Measurements from ENCODE around the gene CCDC30.

Gene CCDC30

DNA sequence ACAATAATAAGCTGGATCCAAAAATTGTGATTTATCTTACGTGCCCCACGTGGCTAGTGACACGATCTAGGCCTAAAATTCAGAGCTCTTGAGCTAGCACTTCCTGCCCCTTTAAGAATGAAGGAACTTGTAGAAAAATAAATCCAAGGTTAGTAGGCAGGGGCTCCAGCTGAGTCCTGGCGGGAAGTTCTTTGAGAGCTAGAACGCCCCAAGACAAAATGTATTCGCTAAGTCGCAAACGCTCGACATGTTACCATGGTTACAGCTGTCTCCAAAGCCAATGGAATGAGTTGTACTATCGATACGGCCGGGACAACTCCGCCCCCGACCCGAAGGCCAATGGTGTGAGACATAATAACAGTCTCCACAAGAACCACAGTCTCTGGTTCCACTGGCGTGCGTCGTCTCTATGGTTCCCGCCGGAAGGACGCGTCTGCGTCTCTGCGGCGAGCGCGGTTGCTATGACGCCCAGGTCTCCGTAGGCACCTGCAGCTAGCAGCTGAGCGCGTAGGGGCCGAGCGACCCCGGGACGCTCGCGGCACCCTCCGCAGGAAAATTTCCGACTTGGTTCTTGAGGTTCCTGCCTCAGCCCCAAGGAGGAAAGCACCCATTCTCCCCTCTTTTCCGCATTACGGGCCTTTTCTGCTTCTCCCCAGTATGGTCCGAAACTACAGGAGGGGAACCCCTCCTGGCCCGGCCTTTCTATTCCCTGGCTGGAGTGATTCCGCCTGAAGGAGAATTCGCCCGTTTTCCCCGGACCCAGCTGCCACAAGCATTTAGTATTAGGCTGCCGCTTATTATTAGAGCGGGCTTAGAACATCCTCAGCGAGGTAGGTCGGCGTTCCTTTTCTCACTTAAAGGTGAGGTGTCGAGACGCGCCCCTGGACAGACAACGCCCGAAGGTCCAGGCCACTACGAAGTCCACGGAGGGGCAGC, at the start of gene CCDC30:
TSS of gene CCDC30 (plus strand) at position 459 of the 936 bp plus-strand sequence. CDS start 17,266 bp downstream, outside the sequence.
- DNase-seq, result peak; percentile 99

DNA sequence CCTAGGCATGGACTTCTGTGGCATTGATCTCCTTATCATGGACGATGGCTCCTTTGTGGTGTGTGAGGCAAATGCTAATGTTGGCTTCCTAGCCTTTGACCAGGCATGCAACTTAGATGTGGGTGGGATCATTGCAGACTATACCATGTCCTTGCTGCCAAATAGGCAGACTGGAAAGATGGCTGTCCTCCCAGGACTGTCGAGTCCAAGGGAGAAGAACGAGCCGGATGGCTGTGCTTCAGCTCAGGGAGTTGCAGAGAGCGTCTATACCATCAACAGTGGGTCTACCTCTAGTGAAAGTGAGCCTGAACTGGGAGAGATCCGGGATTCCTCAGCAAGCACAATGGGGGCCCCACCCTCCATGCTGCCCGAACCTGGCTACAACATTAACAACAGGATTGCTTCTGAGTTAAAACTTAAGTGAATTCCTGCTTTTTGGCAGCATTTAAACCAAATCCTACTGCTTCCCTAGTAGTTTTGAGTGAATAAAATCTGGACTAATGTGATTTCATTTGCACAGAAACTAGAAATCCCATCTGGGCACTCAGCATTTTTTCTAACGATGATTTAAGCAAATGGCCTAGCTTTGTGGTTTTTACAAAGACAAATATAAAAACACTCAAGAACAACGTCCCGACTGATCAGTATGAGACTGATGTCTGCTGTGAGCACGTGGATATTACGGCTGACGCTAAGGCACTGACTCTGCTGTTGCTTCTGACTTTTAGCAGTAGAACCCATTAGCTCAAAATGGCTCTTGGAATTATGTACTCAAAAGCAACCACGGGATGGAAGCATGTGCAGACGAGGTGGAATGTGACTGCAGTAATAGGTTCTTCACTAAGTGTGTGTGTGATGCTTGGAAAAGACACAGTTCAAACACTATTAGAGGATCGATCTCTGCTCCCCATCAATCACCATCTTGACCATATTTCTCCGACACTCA, 48.3 kb upstream of the CCDC30 start:
- DNase-seq, result no peak

DNA sequence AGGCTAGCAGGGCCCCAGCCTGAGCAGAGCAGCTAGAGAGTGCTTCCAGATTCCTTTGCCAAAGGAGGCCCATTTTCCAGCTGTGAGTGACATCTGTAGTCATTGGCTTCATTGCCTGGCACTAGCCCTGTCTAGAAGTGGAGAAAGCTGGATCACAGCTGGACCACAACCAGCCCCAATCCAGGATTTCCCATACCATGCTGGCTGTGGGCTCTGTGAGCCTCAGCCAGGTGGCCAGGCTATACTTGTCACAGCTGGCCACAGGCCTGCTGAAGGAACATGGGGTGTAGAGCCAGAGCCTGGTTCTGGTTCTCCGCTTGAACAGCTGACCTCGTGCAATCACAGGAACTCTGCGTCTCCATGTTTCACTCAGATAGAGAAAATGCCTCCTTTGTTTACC, 45.9 kb upstream of the CCDC30 start:
- no peak for DNase-seq

DNA sequence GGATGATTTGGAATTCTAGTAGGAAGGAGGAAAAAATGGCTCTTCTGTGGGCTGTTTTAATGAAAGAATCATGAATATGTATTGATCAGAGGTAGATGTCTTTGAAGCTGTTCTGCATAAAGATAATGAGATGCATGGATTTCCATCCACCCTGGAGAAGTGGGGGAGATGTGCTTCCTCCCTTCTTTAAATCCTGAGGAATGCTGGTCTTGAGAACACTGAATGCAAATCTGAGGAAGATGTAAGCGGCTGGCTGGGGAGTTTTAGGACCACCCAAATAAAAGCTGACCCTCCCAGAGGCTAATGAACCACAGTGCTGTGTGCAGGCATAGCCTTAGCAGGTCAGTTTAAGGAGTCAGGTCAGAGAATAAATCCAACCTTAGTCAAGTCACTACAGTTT, 44.6 kb upstream of the CCDC30 start:
- no peak for DNase-seq

DNA sequence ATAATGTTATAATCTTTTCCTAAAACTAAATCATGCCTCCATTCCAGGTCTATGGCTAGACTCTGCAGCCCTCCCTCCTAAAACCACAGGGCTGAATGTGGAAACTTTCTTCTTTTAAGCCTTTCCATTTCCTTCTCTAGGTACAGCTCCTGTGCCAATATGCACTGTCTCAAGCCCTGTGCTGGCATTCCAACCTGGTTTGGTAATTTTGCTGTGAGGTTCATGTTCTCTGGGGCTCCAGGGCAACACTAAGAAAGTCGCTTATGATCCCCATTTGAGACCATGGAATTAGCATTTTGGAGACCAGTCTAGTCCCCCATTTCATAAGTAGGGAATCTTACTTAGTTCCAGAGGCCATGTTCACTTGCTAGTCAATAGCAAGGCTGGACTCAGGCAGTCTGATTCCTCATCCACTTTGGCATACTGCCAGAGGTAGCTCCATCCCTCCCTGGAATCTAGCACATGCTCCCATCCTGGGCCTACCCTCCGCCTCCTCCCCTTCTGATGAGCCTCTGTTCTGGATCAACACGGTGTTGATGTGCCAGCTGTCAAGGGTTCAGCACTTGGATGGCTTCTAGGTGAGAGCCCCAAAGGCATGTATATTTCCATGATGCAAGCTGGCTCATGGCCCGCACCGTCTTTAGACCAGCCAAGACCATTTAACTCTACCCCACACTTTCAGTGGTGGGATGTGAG, 43.8 kb upstream of the CCDC30 start:
- DNase-seq, result peak; percentile 63

DNA sequence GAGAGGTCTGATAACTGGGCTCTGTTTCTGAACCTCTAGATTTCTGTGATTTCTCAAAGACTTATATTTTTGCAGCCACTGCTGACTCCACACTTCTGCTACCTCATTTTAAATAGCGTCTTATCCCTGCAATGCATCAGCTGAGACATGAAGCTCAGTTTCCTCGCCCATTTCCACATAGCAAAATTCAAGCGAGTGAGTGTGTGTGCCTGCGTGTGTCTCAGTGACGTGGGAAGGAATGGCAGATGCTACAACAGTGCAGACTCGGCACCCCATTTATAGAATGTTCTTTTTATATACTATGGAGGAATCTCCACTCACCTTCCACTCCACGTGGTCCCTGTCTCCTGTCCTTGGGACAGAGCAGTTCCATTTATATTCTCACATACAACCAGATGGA, 43.0 kb upstream of the CCDC30 start:
- DNase-seq, result no peak

DNA sequence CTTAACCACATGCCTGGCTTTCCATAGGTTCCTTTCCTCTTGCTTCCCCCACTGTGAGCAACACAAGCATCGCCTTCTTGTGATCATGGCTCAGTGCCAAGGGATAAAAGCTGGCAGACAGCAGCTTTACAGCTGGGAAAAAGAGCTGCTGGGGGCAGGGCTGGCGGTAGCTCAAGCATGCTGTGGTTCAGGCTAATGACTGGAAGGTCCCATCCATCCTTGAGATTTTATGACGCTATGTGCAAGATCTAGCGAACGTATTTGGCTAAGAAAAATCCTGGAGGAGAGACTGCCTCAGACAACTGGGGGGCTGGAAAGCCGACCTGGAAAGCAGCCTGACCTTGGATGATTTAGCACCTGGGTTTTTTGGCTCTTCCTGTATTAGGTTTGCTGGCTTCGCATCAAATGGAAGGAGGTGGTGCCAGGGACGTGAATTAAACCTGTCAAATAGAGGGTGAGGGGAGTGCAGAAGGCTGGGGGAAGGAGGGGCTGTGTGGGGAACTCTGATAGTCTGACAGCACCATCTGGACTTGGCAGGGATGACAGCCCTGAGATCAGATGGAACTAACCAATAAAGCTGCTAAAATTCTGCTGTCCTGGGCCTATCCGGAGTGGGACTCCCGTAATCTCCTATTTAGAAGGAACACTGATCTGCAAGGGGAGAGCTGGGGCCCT, 42.0 kb upstream of the CCDC30 start:
- DNase-seq, result peak; percentile 97

DNA sequence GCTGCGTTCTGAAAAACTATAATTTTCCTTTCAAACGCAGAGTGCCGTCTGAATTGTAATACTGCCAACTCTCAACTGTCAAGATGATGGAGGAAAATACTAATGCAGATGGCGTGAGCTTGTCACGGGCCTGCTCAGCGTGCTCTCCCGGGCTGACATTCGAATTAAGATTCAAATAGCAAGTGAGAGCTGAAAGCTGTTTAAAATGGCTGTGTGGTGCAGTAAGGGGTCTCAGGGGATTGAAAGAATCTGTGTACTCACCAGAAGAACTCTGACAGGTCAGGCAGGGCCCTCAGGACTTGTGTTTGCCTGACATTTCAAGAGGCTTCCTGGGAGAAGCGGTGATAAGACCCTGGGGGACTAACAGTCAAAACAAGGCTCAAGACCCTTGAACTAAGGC, 40.3 kb upstream of the CCDC30 start:
- peak; percentile 49 for DNase-seq

DNA sequence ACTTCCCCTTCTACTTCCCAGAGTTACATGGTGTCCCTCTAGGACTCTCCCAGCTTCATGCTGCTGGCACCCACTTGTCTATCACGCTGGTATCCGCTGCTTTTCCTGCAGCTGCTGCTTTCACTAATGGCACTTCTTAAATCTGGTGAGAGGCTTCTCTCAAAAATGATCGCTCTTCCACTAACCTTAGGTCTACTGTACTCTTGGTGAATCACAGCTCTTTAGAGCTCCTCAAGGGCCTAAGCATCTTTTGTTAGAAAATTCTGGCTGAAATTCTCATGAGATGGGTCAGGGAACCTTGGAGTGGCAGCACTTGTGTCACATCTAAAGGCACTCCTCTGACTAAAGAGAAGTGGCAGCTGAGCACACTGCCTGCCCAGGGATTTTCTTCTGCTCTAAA, 39.4 kb upstream of the CCDC30 start:
- DNase-seq, result peak; percentile 51

DNA sequence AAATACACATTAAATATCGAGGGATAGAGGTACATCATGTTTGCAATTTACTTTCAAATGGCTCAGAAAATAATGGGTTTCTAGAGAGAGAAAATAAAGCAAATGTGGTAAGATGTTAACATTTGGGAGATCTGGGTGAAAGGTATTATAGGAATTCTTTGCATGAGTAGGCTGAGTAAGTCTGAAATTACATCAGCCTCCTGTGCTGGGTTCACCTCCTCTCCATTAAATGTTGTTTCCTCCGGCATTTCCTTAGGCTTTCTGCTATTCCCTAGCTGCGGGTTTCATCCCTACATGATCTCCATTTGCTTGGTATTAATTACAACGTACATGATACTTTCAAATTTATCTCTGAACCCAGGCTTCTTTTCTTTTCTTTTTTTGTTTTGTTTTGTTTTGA, 38.9 kb upstream of the CCDC30 start:
- no peak for DNase-seq

DNA sequence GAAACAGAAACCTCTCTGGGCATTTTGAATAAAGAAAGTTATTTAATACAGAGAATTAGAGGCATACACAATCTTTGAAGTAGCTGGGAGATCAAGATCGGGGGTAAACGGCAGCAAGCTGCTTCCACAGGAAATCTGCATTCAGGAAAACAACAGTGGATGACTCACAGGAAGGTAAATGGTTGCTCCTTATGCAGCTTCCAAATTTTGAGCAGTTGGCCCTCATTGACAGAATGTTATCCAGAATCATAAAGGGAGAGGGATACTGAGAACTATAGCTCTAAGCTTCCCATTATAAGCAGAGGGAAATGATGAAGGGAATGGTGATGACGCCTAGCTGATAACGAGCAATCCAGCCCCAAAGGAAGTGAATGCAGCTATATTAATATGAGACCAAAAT, 35.8 kb upstream of the CCDC30 start:
- DNase-seq, result no peak

DNA sequence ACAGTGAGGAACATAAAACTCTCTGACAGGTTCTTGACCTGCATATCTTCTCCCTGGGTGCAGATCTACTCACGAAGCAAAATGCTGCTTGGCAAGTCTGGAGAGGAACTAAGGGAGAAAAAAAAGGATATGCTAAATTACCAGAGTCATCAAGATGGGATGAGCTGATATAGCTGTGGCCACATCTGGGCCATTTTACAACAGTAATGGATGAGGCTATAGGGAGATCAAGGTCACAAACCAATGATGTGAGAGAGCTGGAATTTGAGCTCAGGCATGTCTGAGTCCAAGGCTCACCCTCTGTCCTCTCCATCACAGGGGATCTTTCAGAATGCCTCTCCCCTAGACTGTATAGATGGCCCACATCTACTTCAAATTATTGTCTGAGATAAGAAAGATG, 33.5 kb upstream of the CCDC30 start:
- DNase-seq, result no peak

DNA sequence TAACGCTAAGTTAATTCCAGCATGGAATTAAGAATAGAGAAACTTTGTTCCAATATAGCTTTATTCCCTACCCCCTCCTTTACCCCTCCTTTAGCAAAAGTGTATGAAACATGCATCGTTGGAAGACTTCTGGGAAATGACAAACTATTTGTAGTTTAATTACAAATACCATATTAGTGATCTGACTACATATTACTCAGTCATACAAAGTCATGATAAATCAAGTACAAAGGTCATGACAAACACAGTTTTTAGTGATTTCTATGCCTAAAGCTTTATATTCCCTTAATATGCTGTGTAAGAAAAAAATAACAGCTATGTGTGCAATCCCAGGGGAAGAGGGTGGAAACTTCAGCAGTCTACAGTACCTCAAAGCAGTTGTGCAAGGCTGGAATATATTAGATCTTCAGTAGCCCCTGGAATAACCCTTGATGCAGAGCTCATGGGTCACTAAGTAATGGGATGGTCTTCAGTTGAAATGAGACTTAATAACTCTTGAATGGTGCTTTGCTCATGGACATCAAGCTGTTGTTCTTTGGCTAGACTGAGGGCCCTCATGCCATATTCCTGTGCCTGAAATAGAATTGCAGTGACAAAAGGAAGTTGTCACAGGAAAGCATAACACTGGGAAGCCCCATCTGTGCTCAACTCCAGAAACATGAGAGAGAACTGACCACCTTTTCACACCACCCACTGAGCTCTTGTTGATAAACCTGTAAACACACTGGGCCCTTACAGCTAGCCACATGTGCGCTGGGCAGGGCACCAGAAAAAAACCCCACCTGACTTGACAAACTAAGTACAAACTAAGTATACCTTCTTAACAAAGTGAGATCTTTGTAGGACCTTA, 32.6 kb upstream of the CCDC30 start:
- no peak for DNase-seq

DNA sequence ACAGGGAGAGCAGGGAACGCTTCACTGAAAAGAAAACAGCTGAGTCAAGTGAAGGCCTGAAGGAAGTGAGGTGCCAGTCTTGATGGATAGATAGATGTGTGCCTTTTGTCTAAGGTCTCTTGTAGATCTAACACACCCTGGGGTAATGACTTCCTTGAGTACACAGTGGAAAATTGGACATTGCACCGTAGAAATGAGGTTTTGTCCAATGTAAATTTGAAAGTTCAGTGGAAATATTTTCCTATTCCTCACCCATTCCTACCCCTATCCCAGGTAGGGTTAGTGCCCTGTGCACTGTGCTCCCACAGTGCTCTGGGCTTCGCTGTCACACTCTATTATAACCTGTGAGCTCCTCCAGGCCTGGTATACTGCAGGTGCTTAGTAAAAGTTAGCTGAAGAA, 31.6 kb upstream of the CCDC30 start:
- DNase-seq, result peak; percentile 22

DNA sequence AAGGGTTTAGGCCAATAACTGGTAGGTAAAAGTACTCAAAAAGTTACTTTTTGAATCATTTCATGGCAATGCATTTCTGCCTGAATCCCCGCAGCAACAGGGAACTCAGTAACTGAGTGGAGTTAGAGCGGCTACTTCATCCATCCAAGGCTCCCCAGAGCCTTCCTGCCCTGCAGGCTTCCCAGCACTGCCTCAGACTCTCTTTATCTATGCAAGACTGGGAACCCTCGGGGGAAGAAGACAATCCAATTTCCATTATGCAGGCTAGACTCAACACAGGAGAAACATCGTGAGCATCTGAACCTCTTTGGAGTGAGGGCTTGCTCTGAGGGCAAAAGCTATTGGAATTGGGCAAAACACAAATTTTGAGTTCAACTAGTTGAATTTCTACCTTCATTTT, 30.4 kb upstream of the CCDC30 start:
- DNase-seq, result no peak

DNA sequence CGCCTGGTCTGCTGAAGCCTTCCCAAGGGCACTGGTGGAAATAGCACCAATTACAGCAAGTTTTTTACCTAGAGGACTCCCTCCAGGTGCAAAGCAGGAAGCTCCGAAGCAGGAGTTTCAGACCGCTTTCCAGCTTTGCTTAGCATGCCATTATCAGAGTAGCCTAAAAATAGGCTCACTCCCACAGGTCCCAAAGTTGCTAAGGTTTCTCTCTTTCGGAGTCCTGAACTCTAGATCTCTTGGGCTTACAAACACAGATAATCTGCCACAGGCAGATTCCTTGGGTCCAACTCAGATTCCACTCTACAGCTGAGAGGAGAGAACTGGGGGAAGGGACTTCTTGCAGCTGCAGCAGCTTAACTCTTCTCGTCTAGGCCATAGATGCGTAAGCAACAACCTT, 29.7 kb upstream of the CCDC30 start:
- no peak for DNase-seq

DNA sequence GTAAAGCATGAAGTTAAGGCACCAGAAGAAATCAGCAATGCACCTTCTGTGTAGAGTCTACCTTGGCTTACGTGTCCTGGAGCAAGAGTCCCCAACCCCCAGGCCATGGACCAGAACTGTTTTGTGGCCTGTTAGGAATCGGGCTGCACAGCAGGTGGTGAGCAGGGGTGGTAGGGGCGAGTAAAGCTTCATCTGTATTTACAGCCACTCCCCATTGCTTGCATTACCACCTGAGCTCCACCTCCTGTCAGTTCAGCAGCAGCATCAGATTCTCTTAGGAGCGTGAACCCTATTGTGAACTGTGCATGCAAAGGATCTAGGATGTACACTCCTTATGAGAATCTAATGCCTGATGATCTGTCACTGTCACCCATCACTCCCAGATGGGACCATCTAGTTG, 28.7 kb upstream of the CCDC30 start:
- DNase-seq, result no peak

DNA sequence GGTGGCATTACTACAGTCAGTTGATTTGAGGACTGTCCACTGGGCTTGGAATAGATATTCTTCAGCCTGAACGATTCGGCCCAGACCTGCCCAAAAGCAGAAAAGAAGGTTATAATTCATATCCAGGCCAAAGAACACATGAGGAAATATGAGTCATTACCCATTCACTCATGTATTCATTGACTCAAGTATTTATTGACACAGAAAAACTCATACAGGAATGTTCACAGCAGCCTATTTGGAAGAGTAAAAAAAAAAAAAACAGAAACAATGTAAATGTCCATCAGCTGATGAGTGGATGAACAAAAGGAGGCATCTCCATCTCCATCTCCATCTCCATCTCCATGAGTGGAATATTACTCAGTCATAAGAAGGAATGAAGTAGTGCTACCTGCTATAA, 23.1 kb upstream of the CCDC30 start:
- peak; percentile 57 for DNase-seq

DNA sequence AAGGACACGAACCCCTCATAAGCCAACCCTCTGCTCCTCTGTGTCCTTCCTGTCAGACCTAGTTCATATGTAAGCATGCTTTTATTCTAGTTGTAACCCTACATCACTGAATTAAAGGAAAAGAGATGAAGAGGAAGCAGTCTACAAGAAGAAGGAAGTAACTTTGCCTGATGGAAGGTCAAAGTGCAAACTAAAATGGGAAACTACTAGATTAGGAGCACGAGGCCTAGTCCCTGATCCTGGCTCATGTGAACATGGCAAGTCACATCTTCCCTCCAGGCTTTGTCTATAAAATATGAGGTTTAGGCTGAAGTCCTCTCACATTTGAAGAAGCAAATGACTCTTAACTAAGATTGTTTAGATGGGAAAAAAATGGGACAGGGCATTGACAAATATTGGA, 20.4 kb upstream of the CCDC30 start:
- DNase-seq, result no peak

DNA sequence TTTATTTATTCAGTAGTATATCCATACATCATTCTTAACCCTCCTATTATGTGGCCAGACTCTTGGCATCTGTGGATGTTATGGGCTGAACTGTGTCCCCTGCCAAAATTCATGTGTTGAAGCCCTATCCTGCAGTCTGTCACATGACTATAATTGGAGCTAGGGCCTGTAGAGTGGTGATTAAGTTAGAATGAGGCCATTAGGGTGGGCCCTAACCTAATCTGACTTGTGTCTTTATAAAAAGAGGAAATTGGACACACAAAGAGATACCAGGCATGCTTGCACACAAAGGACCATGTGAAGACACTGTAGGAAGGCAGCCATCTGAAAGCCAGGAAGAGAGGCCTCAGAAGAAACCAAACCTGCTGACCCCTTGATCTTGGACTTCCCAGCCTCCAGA, 13.8 kb upstream of the CCDC30 start:
- no peak for DNase-seq

DNA sequence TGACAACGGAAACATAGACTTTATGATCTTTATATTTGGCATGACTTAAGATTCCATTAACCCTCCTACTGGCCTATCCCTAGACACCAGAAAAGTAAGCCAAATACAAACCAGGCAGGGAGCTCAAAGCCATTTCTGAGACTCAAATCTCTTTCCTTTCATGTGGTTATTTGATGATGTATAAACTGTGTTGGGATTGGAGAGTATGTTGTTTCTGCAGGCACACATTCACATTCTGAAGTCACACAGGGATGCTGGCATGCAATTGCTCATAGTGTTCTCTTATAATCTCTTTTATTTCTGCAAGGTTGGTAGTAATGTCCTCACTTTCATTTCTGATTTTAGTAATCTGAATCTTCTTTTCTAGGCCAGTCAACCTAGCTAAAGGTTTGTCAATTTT, 13.0 kb upstream of the CCDC30 start:
- DNase-seq, result no peak

DNA sequence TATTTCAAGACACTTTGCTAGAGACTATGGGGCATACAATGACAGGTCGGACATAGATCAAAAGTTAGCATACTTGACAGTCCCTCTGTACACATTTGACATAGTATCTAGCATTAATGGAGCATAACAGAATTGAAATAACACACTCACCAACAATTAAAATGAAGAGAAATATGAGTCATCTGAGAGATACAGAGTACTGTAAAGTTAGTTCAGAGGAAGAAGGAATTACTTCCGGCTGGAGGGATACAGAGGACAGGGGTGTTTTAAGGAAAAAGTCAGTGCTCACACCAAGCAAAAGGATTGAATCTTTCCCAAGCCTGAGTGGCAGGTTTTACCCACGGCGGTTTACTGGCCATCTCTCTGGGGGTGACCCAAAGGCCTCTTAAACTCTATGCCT, 9.7 kb upstream of the CCDC30 start:
- no peak for DNase-seq
